GM23338 (cell line): ENCODE measurements around the gene MRPL38. TPM values are rescaled to one million over a fixed set of nuclear protein-coding genes. Genes with fewer than 3 reads are reported as not detected.

Experiments used
- ATAC-seq: fragments of 200-7000 bp; cut with Tn5 transposase; 3 replicates; pipeline ENCODE4 v1.9.1; 2020
- DNase-seq: peaks from one replicate; pipeline ENCODE4 v3.0.0-alpha.2; 2015; ENCODE audit warnings: low spot score
- H2AFZ ChIP-seq: fragments of 200-600 bp; sonication (generic); 2 replicates; pipeline ENCODE4 v1.8.0; 2016; ENCODE audit warnings: antibody characterized with exemption, mild to moderate bottlenecking, moderate library complexity
- H3F3A ChIP-seq: fragments of 200-600 bp; sonication (generic); replicated peaks from 2 replicates; pipeline ENCODE4 v1.8.0; 2017; ENCODE audit warnings: antibody characterized with exemption, mixed run types, low read depth
- H3K27ac ChIP-seq: fragments of 200-600 bp; sonication (generic); 2 replicates; pipeline ENCODE4 v1.6.1; 2016; ENCODE audit warnings: low read depth
- H3K27me3 ChIP-seq: fragments of 200-600 bp; sonication (generic); 2 replicates; pipeline ENCODE4 v1.8.0; 2016; ENCODE audit warnings: mild to moderate bottlenecking, mixed run types, moderate library complexity; ENCODE audit not compliant: insufficient read depth
- H3K36me3 ChIP-seq: fragments of 200-600 bp; sonication (generic); 2 replicates; pipeline ENCODE4 v1.8.0; 2016; ENCODE audit warnings: mild to moderate bottlenecking; ENCODE audit not compliant: insufficient read depth
- H3K4me1 ChIP-seq: fragments of 200-600 bp; sonication (generic); 2 replicates; pipeline ENCODE4 v1.8.0; 2016; ENCODE audit warnings: mild to moderate bottlenecking, moderate library complexity; ENCODE audit not compliant: insufficient read depth
- H3K4me2 ChIP-seq: fragments of 200-600 bp; sonication (generic); 2 replicates; pipeline ENCODE4 v1.7.1; 2017; ENCODE audit warnings: mixed run types
- H3K4me3 ChIP-seq: fragments of 200-600 bp; sonication (generic); 2 replicates; pipeline ENCODE4 v1.6.1; 2016; ENCODE audit warnings: mixed run types
- H3K79me2 ChIP-seq: fragments of 200-600 bp; sonication (generic); replicated peaks from 2 replicates; pipeline ENCODE4 v1.8.0; 2017; ENCODE audit warnings: mild to moderate bottlenecking; ENCODE audit not compliant: insufficient read depth
- H3K9me2 ChIP-seq: fragments of 200-600 bp; sonication (generic); 2 replicates; pipeline ENCODE4 v1.8.0; 2017; ENCODE audit not compliant: insufficient read depth
- H4K20me1 ChIP-seq: fragments of 200-600 bp; sonication (generic); replicated peaks from 2 replicates; pipeline ENCODE4 v1.8.0; 2017; ENCODE audit warnings: mild to moderate bottlenecking; ENCODE audit not compliant: insufficient read depth
- H3K27ac Mint-ChIP-seq: 2 replicates; pipeline ENCODE4 v1.8.0; 2020; ENCODE audit warnings: inconsistent platforms, mild to moderate bottlenecking, moderate library complexity, mixed read lengths
- H3K27me3 Mint-ChIP-seq: 3 replicates; pipeline ENCODE4 v1.8.0; 2022; ENCODE audit warnings: low read depth, mild to moderate bottlenecking, moderate library complexity, mixed read lengths, inconsistent platforms; ENCODE audit not compliant: insufficient read depth, poor library complexity
- H3K36me3 Mint-ChIP-seq: 3 replicates; pipeline ENCODE4 v1.8.0; 2021; ENCODE audit warnings: low read depth, mild to moderate bottlenecking, inconsistent platforms, moderate library complexity, mixed read lengths
- H3K4me1 Mint-ChIP-seq: 3 replicates; pipeline ENCODE4 v1.8.0; 2020; ENCODE audit warnings: mild to moderate bottlenecking, inconsistent platforms, mixed read lengths
- H3K4me3 Mint-ChIP-seq: 3 replicates; pipeline ENCODE4 v1.8.0; 2021; ENCODE audit warnings: moderate library complexity, mild to moderate bottlenecking, inconsistent platforms, mixed read lengths
- H3K9me3 Mint-ChIP-seq: 3 replicates; pipeline ENCODE4 v1.8.0; 2020; ENCODE audit warnings: moderate library complexity, mild to moderate bottlenecking, inconsistent platforms, mixed read lengths
- CREB1 ChIP-seq: fragments of 250-450 bp; sonication (Bioruptor Pico); IDR thresholded peaks from 2 replicates; pipeline ENCODE4 v1.5.0; 2020; ENCODE audit warnings: low read depth, mild to moderate bottlenecking, moderate library complexity
- EZH2 ChIP-seq: fragments of 200-600 bp; sonication (generic); IDR thresholded peaks from one replicate; pipeline ENCODE4 v1.8.0; 2017; ENCODE audit warnings: antibody characterized with exemption, mild to moderate bottlenecking, low read depth; ENCODE audit not compliant: unreplicated experiment
- JUNB ChIP-seq: IDR thresholded peaks from one replicate; pipeline ENCODE4 v1.6.1; 2016; ENCODE audit warnings: antibody characterized with exemption; ENCODE audit not compliant: unreplicated experiment
- POLR2AphosphoS5 ChIP-seq: IDR thresholded peaks from 2 replicates; pipeline ENCODE4 v1.6.1; 2016; ENCODE audit warnings: antibody characterized with exemption, low read depth
- STAT1 ChIP-seq: IDR thresholded peaks from one replicate; pipeline ENCODE4 v1.6.1; 2016; ENCODE audit warnings: antibody characterized with exemption; ENCODE audit not compliant: unreplicated experiment
- ZNF114 ChIP-seq: fragments of 250-450 bp; sonication (Bioruptor Pico); IDR thresholded peaks from 2 replicates; pipeline ENCODE4 v1.5.0; 2020; ENCODE audit warnings: mild to moderate bottlenecking, moderate library complexity
- ZNF331 ChIP-seq: fragments of 250-450 bp; sonication (Bioruptor Pico); IDR thresholded peaks from 2 replicates; pipeline ENCODE4 v1.5.0; 2020; ENCODE audit warnings: low read depth, mild to moderate bottlenecking, moderate library complexity
- polyA plus RNA-seq: library from polyadenylated mRNA; unstranded; fragments of >200 nt; fragmentation: Nextera tagmentation; extraction: Ambion mirVana; gene quantifications from 2 replicates; pipeline ENCODE4 v1.2.1, GENCODE V29; 2016
- total RNA-seq: library from RNA; depleted of rRNA; stranded (reverse); fragments of >200 nt; shearing (Covaris generic); gene quantifications from 2 replicates; pipeline ENCODE4 v1.2.3, GENCODE V29; 2014
- TF ChIP-seq, protein P1 (sequence below): IDR thresholded peaks from 2 replicates; pipeline ENCODE4 v1.6.1; 2016; ENCODE audit warnings: antibody characterized with exemption
- TF ChIP-seq, protein P2 (sequence below): fragments of 250-450 bp; sonication (Bioruptor Pico); IDR thresholded peaks from 2 replicates; pipeline ENCODE4 v1.5.0; 2020; ENCODE audit warnings: mild to moderate bottlenecking, moderate library complexity

MRPL38 gene
- total and polyA plus RNA-seq, 2 experiments from 2014 or later: 63.6 to 90.0 TPM

DNA sequence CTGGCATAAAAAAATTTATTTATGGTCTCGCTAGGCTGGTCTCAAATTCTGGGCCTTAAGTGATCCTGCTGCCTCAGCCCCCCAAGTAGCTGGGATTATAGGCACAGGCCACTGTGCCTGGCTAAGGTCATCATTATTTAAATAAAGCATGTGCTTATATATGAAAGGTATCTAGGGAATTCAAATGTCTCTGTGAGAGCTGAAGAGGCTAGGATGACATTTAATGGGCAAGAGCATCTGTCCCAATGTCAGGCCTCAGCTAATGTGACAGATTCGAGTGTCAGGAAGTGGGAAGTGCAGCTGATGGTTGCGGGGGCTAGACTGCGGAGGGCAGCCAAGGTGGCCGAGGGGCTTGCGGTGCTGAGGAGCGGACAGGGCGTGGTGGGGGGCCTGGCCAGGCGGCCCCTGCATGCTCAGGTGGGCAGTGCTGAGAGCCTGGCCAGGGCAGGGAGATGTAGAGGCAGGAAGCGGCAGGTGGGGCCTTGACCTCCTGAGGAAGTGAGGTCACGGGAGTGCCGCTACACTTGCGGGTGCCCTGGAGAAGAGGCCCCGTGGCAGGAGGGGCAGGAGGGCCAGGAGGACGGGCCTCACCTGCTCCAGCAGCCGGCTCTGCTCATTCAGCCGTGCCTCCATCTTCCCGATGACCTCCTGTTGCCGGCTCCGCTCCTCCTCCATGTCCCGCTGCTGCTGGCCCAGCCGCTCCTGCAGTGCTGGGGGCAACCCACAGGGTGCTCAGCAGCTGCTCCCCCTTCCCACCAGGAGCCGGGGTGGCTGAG lies 12.6 kb upstream of the MRPL38 start:
- DNase-seq (no peak), ATAC-seq (no peak)
- no peaks in the 10 kb centered on the region for H3K9me3 Mint-ChIP-seq
- no peak overlapping the region for H2AFZ ChIP-seq
- H4K20me1 ChIP-seq: no peaks in the 10 kb centered on the region
- H3F3A ChIP-seq: no peaks in the 10 kb centered on the region
- no peaks in the 10 kb centered on the region; the same call in 1 of the 2 replicates for H3K4me1 ChIP-seq
- H3K9me2 ChIP-seq: no peaks in the 10 kb centered on the region
- H3K27me3 Mint-ChIP-seq: peaks cover 11% of the 10 kb centered on the region
- TF ChIP-seq STAT1 (no peak), EZH2 (no peak), POLR2AphosphoS5 (no peak), ZNF114 (no peak), CREB1 (CRISPR knock-in tag) (no peak), ZNF331 (no peak), JUNB (no peak)
- TF ChIP-seq, protein P1, sequence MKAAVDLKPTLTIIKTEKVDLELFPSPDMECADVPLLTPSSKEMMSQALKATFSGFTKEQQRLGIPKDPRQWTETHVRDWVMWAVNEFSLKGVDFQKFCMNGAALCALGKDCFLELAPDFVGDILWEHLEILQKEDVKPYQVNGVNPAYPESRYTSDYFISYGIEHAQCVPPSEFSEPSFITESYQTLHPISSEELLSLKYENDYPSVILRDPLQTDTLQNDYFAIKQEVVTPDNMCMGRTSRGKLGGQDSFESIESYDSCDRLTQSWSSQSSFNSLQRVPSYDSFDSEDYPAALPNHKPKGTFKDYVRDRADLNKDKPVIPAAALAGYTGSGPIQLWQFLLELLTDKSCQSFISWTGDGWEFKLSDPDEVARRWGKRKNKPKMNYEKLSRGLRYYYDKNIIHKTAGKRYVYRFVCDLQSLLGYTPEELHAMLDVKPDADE: no peak
- TF ChIP-seq, protein P2, sequence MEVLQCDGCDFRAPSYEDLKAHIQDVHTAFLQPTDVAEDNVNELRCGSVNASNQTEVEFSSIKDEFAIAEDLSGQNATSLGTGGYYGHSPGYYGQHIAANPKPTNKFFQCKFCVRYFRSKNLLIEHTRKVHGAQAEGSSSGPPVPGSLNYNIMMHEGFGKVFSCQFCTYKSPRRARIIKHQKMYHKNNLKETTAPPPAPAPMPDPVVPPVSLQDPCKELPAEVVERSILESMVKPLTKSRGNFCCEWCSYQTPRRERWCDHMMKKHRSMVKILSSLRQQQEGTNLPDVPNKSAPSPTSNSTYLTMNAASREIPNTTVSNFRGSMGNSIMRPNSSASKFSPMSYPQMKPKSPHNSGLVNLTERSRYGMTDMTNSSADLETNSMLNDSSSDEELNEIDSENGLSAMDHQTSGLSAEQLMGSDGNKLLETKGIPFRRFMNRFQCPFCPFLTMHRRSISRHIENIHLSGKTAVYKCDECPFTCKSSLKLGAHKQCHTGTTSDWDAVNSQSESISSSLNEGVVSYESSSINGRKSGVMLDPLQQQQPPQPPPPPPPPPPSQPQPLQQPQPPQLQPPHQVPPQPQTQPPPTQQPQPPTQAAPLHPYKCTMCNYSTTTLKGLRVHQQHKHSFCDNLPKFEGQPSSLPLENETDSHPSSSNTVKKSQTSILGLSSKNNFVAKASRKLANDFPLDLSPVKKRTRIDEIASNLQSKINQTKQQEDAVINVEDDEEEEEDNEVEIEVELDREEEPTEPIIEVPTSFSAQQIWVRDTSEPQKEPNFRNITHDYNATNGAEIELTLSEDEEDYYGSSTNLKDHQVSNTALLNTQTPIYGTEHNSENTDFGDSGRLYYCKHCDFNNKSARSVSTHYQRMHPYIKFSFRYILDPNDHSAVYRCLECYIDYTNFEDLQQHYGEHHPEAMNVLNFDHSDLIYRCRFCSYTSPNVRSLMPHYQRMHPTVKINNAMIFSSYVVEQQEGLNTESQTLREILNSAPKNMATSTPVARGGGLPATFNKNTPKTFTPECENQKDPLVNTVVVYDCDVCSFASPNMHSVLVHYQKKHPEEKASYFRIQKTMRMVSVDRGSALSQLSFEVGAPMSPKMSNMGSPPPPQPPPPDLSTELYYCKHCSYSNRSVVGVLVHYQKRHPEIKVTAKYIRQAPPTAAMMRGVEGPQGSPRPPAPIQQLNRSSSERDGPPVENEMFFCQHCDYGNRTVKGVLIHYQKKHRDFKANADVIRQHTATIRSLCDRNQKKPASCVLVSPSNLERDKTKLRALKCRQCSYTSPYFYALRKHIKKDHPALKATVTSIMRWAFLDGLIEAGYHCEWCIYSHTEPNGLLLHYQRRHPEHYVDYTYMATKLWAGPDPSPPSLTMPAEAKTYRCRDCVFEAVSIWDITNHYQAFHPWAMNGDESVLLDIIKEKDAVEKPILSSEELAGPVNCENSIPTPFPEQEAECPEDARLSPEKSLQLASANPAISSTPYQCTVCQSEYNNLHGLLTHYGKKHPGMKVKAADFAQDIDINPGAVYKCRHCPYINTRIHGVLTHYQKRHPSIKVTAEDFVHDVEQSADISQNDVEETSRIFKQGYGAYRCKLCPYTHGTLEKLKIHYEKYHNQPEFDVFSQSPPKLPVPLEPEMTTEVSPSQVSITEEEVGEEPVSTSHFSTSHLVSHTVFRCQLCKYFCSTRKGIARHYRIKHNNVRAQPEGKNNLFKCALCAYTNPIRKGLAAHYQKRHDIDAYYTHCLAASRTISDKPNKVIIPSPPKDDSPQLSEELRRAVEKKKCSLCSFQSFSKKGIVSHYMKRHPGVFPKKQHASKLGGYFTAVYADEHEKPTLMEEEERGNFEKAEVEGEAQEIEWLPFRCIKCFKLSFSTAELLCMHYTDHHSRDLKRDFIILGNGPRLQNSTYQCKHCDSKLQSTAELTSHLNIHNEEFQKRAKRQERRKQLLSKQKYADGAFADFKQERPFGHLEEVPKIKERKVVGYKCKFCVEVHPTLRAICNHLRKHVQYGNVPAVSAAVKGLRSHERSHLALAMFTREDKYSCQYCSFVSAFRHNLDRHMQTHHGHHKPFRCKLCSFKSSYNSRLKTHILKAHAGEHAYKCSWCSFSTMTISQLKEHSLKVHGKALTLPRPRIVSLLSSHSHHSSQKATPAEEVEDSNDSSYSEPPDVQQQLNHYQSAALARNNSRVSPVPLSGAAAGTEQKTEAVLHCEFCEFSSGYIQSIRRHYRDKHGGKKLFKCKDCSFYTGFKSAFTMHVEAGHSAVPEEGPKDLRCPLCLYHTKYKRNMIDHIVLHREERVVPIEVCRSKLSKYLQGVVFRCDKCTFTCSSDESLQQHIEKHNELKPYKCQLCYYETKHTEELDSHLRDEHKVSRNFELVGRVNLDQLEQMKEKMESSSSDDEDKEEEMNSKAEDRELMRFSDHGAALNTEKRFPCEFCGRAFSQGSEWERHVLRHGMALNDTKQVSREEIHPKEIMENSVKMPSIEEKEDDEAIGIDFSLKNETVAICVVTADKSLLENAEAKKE (CRISPR knock-in tag): no peak
- no peak overlapping the region for H3K4me3 ChIP-seq
- no peak overlapping the region for H3K27ac Mint-ChIP-seq
- H3K36me3 ChIP-seq: no peaks in the 10 kb centered on the region
- no peak overlapping the region for H3K4me2 ChIP-seq
- H3K4me3 Mint-ChIP-seq: no peak overlapping the region; the same call in 2 of the 3 replicates
- peaks cover 7% of the 10 kb centered on the region for H3K36me3 Mint-ChIP-seq
- H3K79me2 ChIP-seq: no peaks in the 10 kb centered on the region
- H3K4me1 Mint-ChIP-seq: no peaks in the 10 kb centered on the region
- no peak overlapping the region for H3K27ac ChIP-seq
- no peaks in the 10 kb centered on the region for H3K27me3 ChIP-seq
